ENCODE measurements around the gene ESRRA.
"Not testable (repeated sequence)": the region's sequence is repeated elsewhere in the genome, so short reads cannot be mapped to it uniquely, and the experiment has no call there.

The ESRRA gene

DNA sequence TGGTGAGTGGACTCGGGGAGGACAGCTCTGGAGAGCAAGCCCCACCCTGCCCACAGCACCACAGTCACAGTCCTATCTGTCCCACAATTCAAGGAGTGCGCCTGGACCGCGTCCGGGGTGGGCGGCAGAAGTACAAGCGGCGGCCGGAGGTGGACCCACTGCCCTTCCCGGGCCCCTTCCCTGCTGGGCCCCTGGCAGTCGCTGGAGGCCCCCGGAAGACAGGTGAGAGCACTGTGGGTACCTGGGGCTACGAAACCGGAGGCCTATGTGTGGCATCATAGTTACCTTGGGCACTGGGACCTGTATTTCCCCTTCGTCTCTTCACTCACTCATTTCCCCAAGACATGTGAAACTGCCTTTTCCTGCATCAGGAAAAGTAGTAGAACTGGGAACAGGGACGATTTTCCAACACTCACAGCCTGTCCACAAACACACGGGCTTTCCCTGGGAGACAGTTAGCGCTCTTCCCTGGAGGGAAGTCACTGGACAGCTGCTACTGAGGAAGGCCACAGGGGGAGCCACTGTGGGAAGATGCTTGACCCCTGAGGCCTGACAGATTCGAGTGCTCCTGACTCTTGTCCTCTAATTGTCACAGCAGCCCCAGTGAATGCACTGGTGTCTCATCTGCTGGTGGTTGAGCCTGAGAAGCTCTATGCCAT, 9.0 kb downstream of the ESRRA start:
- no peak for DNase-seq

DNA sequence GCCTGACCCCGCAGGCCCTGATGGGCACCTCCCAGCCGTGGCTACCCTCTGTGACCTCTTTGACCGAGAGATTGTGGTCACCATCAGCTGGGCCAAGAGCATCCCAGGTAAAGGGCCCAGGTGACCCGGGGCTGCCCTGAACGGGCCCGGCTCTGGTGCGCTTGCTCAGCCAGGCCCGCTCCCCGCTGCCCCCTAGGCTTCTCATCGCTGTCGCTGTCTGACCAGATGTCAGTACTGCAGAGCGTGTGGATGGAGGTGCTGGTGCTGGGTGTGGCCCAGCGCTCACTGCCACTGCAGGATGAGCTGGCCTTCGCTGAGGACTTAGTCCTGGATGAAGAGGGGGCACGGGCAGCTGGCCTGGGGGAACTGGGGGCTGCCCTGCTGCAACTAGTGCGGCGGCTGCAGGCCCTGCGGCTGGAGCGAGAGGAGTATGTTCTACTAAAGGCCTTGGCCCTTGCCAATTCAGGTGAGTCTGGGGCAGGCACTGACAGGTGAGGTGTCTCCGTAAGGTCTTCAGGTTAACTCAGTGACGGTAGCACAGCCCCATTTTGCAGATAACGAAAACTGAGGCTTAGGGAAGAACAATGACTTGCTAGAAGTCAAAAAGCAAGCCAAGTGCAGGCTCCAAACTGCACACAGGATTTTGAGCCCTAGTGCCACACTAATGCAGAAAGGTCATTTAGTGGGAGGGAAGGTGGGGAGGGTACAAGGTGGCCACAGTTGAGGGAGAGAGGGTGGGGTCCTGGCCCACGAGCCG, 9.7 kb downstream of the ESRRA start:
- no peak for DNase-seq

DNA sequence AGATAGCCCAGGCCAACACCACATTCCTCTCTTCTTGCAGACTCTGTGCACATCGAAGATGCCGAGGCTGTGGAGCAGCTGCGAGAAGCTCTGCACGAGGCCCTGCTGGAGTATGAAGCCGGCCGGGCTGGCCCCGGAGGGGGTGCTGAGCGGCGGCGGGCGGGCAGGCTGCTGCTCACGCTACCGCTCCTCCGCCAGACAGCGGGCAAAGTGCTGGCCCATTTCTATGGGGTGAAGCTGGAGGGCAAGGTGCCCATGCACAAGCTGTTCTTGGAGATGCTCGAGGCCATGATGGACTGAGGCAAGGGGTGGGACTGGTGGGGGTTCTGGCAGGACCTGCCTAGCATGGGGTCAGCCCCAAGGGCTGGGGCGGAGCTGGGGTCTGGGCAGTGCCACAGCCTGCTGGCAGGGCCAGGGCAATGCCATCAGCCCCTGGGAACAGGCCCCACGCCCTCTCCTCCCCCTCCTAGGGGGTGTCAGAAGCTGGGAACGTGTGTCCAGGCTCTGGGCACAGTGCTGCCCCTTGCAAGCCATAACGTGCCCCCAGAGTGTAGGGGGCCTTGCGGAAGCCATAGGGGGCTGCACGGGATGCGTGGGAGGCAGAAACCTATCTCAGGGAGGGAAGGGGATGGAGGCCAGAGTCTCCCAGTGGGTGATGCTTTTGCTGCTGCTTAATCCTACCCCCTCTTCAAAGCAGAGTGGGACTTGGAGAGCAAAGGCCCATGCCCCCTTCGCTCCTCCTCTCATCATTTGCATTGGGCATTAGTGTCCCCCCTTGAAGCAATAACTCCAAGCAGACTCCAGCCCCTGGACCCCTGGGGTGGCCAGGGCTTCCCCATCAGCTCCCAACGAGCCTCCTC, 10.6 kb downstream of the ESRRA start:
- not testable (repeated sequence) for DNase-seq

DNA sequence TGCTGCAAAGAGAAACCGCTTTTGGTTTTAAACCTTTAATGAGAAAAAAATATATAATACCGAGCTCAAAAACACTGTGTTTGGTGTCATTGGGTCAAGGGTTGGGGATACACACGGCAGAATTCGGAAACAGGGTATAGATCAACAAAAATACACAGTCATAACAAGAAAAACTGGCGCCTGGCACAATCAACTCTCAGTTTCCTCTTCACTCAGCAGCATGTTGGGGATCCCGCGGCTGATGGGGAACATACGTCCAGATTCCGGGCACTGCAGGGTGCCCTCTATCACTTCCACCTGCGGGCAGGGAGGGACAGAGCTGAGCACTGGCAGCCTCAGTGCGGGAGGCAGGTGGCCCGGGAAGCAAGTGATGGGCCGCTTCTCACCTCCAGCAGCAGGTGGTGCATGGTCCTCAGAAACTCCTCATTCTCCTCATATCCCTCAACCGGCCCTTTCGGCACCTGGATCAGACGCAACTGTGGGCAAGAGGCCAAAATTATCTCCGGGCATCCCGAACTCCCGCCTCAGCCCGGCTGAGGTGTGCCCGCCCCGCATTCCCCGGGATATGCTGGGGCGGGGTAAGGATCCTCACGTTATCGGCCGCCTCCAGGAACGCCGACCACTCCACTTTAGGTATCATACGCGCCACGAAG, 11.5 kb downstream of the ESRRA start:
- peak; percentile 57 for DNase-seq

DNA sequence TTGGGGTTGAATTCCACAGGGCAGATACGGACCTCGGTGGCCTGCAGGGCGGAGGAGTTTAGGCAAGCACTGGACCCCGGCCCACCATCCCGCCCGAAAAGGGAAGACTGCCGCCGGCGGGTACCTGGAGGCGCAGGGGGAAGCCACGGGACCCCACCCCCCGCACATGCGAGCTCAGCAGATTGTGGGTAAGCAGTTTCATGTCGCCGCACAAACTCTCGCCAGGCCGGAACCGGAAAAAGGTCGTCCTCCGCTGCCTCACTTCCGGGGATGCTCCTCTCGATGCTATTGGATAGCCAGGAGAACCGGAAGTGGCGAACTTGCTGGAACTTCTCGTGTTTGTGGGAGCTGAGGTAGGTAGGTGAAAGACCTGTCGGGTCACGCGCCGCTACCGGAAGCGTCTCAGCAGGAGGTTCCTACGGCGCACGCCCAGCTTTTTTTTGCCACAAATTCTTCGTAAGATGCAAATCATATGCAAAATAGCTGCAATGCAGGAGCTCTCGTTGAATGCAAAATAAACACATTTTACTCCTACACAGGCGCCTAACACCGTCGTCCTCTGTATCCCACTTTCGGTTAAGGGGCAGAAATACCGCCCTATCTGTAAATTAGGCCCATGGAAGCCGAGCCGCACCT, 12.1 kb downstream of the ESRRA start, which contains the start of gene TRMT112:
Gene TRMT112 (minus strand): TSS at position 235 of the 636 bp plus-strand sequence. CDS start 33 bp downstream, at position 202.
- peak; percentile 99 for DNase-seq

DNA sequence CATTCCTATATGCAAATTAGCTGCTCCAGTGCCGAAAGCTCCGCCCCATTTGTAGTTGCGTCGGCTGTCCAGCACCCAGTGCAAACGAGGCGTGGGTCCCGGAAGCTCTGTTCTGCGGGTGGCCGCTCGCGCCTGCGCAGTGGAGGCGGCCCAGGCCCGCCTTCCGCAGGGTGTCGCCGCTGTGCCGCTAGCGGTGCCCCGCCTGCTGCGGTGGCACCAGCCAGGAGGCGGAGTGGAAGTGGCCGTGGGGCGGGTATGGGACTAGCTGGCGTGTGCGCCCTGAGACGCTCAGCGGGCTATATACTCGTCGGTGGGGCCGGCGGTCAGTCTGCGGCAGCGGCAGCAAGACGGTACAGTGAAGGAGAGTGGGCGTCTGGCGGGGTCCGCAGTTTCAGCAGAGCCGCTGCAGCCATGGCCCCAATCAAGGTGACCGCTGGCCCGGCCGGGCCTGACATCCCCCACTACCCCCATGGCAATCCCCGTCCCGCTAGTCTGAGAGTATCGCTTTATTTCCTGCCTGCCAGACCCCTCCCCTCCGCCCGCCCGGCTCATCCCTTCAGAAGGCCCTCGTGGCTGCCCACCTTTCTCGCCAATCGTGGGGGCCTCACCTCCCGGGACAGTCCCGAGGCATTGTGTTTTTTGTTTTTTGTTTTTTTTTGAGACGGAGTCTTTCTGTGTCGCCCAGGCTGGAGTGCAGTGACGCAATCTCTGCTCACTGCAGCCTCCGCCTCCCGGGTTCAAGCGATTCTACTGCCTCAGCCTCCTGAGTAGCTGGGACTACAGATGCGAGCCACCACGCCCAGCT, 12.8 kb downstream of the ESRRA start, which contains the start of gene PRDX5:
Gene PRDX5 (plus strand): TSS at position 161 of the 805 bp plus-strand sequence. CDS start 95 bp downstream, at position 256.
- peak; percentile 92 for DNase-seq

DNA sequence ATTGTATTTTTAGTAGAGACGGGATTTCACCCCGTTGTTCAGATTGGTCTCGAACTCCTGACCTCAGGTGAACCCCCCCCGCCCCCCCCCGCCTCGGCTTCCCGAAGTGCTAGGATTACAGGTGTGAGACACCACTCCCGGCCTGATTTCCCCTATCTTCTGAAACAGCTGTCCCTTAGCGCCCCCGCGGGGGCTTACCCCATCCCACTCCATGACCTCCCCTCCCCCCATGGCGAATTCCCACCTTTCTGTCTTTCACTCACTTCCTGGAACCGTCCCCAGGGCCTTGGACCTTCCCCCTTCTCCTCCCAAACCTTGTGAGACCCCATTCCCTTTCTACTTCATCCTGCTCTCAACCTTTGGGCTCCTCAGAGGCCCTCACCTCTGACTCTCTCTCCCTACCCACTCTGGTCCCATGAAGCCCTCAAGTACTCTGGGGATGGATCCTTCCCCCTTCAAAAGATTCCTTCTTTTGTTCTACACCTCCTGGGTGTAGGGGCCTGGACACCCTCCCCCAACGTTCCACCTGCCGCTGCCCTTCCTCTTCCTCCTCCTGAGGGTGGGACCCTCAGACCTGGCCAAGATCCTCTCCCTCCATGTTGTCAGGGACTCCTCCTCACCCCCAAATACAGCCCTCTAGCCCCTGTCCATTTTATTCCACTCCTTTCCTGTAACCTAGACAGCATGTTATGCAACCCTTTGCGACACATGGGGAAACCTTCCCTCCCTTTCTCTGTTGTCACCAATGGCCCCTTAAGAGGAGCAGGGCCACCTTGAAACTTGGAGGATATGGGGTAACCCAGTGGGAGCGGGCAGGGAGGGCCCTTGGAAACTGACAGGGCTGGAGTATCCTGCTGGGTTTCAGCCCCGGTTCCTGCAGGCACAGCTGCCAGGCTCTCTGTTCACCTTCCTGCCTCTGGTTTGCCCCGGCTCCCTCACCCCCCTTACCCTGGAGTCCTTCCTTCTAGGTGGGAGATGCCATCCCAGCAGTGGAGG, 13.7 kb downstream of the ESRRA start:
- DNase-seq: no peak

DNA sequence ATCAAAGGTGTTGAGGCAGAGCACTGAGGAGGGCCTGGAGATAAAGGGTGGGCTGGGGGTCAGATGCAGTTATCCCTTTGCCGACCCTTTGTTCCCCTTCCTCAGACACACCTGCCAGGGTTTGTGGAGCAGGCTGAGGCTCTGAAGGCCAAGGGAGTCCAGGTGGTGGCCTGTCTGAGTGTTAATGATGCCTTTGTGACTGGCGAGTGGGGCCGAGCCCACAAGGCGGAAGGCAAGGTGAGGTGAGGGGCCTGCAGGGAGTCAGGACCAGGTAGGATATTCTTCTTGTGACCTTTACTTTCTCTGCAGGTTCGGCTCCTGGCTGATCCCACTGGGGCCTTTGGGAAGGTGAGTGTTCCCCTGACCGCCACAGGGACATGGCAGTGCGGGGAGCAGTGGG, 15.2 kb downstream of the ESRRA start:
- DNase-seq: no peak

DNA sequence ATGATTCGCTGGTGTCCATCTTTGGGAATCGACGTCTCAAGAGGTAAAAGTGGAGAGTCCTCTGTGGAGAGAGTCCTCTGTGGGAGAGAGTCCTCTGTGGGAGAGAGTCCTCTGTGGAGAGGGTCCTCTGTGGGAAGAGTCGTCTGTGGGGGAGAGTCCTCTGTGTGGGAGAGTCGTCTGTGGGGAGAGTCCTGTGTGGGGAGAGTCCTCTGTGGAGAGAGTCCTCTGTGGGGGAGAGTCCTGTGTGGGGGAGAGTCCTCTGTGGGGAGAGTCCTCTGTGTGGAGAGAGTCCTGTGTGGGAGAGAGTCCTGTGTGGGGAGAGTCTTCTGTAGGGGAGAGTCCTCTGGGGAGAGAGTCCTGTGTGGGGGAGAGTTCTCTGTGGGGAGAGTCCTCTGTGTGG, 15.7 kb downstream of the ESRRA start:
- DNase-seq: no peak

DNA sequence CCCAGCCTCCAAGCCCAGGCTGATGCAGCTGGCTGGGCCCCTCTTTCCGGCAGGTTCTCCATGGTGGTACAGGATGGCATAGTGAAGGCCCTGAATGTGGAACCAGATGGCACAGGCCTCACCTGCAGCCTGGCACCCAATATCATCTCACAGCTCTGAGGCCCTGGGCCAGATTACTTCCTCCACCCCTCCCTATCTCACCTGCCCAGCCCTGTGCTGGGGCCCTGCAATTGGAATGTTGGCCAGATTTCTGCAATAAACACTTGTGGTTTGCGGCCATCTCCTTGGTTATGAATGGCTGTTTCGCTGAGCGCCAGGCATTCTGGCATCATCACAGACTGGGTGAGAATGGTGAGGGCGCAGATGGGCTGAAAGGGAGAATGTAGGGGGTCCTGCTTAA, 16.2 kb downstream of the ESRRA start:
- peak; percentile 87 for DNase-seq

DNA sequence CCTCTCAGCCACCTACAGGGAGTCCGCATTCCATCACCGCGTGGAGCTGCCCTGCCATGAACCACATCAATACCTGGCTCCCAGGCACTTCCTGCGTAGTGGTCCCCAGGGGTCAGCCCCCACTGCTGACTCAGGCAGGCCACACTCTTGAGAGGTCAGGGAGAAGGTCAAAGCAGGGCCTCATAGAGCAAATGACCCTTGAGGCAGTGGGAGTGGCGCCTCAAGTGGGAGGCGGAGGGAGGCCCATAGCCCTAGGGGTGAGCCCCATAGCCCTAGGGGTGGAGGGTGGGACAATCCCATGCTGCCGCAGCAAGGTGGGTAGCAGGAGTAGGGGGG, 17.6 kb downstream of the ESRRA start:
- peak; percentile 1 for DNase-seq

DNA sequence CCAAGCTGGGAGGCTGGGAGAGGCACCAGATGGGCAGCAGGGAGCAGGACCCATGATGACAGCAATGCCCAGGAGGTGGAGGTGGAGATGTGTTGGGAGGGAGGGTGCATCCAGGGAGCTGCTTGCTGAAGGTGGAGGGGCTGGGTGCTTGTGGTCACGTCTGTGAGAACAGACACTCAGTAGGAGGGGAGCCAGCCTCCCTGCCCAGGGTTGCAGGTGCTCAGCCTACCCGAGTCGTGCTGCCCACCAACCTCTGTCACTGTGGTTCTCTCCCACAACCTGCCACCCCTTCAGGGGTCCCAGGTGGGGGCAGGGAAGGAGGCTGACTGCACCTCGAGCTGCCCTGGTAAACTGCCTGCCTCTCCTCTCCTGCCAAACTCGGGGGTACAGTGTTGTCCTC, 18.0 kb downstream of the ESRRA start:
- DNase-seq: no peak

DNA sequence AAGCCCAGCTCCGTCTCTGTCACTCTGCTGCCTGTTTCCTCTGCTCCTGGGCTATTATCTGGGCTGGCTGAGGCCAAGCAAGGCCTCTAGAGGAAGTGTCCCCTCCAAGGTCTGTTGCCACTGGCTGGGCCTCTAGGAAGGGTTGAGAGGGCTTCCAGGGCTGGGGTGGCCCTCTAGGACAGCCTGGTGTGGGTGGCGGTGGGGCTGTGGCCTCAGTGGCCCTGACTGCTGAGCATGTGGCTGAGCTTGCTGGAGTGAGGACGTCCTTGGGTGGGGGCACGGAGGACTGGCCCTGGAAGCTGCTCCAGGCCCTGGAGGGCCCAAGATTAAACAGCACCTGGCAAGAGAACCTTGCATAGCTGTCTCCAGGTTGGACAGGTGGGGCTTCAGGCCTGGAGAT, 18.7 kb downstream of the ESRRA start:
- DNase-seq: not testable (repeated sequence)

DNA sequence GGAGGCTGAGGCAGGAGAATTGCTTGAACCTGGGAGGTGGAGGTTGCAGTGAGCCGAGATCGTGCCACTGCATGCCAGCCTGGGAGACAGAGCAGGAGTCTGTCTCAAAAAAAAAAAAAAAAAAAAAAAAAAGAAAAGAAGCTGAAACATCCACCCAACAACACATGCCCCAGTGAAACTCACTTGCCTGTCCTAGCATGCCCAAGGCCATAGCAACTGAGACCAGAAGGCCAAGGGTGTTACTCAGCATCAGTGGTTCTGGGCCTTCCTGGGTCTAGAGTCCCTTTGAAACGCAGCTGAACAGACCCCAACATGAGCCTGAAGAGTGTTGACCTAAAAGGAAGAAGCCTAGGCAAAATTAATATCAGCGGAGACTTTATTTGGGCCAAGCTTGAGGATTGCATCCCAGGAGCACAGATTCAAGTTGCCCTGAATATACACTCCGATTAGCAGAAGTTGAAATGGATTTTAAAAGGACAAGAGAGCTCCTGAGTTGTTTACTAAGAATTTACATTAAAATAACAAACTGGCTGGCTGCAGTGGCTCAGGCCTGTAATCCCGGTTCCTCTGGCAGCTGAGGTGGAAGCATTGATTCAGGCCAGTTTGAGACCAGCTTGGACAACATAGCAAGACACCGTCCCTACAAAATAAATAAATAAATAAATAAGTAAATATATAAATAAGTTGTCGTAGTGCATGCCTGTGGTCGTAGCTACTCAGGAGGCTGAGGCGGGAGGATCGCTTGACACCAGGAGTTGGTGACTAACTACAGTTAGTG, 19.6 kb downstream of the ESRRA start:
- no peak for DNase-seq

DNA sequence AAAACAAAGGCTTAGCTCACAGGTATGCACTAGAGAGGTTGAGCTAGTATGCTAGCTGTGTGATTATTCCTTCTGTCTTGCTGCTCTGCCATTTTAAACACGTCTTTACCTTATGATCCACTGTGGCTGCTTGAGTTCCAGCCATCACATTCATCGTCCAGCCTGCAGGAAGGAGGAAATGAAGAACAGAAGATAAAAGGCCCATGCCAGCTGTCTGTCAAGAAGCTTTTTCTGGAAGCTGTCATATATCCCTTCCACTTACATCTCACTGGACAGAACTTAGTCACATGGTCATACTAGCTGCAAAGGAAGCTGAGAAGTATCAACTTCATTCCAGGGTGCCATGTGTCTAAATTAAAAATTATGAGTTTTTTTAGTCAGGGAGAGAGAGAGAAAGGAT, 22.1 kb downstream of the ESRRA start:
- DNase-seq: no peak

DNA sequence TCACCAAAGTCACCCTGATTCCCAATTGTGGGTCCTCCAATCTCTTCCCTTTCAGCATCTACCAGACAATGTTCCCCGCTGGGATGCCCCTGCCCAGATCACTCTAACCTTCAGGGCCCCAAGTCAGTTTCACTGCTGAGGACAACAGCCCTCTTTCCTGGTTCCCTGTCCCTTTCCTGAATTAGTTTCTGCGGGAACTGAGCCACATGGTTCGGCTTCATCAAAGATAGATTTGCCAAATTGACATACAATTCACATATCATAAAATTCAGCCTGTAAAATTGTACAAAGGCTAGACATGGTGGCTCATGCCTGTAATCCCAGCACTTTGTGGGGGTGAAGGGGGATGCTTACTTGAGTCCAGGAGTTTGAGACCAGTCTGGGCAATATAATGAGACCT, 22.7 kb downstream of the ESRRA start:
- no peak for DNase-seq

DNA sequence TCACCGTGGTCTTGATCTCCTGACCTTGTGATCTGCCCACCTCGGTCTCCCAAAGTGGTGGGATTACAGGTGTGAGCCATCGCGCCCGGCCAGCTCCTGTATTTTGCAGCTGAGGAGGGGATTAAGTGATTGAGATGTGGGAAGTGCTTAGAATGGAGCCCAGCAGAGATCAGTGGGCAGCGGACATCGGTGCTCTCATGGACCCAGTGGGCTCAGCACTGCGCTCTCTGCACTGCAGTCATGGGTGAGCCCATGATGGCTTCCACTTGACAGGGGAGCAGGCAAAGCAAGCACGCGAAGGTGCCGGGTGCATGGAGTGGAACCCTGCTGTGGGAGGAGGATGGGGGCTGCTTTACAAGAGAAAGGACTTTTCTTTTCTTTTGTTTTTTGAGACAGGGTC, 25.6 kb downstream of the ESRRA start:
- DNase-seq: no peak

DNA sequence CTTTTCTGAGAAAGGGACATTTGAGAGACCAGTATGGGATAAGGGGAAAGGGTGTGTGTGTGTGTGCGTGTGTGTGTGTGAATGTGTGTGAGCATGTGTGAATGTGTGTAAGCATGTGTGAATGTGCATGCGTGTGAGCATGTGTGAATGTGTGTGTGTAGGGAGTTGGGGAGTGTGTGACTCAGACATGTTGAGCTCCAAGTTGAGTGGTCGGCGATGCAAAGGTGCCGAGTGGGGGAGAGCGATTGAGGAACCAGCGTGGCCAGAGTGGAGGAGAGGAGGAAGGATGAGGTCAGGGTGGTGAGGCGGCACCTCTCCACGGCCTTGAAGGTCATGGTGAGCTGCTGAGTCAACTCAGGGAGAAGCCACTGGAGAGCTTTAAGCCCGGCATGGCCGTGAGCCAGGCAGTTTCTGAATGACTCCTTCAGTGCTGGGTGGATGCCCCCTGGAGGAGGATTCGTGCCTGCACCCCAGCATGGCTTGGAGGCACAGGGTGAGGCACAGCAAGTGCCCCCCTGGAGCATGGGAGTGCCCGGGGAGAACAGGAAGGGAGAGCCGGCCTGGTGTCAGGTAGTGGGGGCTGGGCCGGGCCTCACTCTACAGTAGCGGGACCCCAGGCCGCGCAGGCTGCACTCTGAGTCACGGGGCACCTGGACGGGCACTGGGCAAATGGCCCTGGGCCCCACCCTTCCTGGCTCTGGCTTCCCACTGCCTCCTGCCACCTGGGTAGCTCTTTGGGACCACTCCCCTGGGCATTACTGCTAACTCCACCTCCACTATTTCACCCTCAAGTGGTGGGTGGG, 26.4 kb downstream of the ESRRA start:
- DNase-seq: peak; percentile 97

DNA sequence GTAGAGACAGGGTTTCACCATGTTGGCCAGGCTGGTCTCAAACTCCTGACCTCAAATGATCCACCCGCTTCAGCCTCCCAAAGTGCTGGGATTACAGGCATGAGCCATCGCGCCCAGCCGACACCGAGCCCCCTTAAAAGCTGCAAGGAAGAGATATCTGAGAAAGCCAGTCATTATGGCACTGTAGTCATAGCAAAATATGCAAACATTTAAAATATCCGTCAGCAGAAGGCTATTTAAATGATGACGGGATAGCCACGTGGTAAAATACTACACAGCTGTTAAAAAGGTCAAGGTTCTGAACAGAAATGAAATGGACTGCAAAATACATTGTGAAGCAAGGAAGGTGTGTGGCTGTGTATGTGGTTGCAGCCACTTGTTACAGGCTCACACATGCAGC, 28.2 kb downstream of the ESRRA start:
- DNase-seq: no peak
